GM12891 (cell line): Measurements from ENCODE around the gene ERMARD. TPM values are rescaled to one million over a fixed set of nuclear protein-coding genes. Genes with fewer than 3 reads are reported as not detected.

ENCODE experiments used
- DNase-seq: peaks from one replicate; pipeline ENCODE4 v3.0.0; 2011; ENCODE audit warnings: low spot score; ENCODE audit not compliant: insufficient read length
- FAIRE-seq: peaks from 2 replicates; lab custom pipeline; 2011; peaks lifted over from hg19 to GRCh38; lab: Jason Lieb, UNC
- PAX5 ChIP-seq: IDR thresholded peaks from 2 replicates; pipeline ENCODE4 v1.6.1; 2011; ENCODE audit warnings: low read length, moderate library complexity, mild to moderate bottlenecking; ENCODE audit not compliant: insufficient read depth, severe bottlenecking
- POLR2A ChIP-seq: IDR thresholded peaks from 2 replicates; pipeline ENCODE4 v1.6.1; 2011; ENCODE audit warnings: low read depth, low read length, control low read depth
- POLR2AphosphoS5 ChIP-seq: IDR thresholded peaks from 2 replicates; pipeline ENCODE4 v1.6.1; 2011; ENCODE audit warnings: low read depth, low read length, control low read depth
- POU2F2 ChIP-seq: IDR thresholded peaks from 2 replicates; pipeline ENCODE4 v1.6.1; 2011; ENCODE audit warnings: low read depth, mild to moderate bottlenecking, control low read depth, low read length, moderate library complexity
- SPI1 ChIP-seq: IDR thresholded peaks from 2 replicates; pipeline ENCODE4 v1.6.1; 2011; ENCODE audit warnings: low read depth, low read length, control low read depth
- TAF1 ChIP-seq: IDR thresholded peaks from 2 replicates; pipeline ENCODE4 v1.6.1; 2011; ENCODE audit warnings: low read depth, low read length, control low read depth
- polyA plus RNA-seq: library from polyadenylated mRNA; unstranded; fragments of >200 nt; gene quantifications from one replicate; pipeline ENCODE4 v1.2.1, GENCODE V29; 2012; ENCODE audit warnings: low read depth, missing spikeins, inconsistent platforms; ENCODE audit not compliant: missing spikeins

Gene ERMARD
- polyA plus RNA-seq: 28.0 TPM

GRCh38 chr6:169751242-169752073 is at the start of gene ERMARD, which contains the start of gene DYNLT2:
ERMARD (plus strand) TSS chr6:169751622; CDS start chr6:169751658, 36 bp downstream.
DYNLT2 (minus strand) TSS chr6:169751572; CDS start chr6:169751458, 114 bp downstream.
- peak; percentile 85 for DNase-seq
- peak; percentile 13 for TF ChIP-seq PAX5
- TF ChIP-seq POLR2A: peak; percentile 94
- TF ChIP-seq TAF1: peak; percentile 87
- TF ChIP-seq POLR2AphosphoS5: peak; percentile 91
- TF ChIP-seq SPI1: peak; percentile 83
- TF ChIP-seq POU2F2: peak; percentile 45; the same call in 1 of the 2 replicates
- peak; percentile 98 for FAIRE-seq

DNA sequence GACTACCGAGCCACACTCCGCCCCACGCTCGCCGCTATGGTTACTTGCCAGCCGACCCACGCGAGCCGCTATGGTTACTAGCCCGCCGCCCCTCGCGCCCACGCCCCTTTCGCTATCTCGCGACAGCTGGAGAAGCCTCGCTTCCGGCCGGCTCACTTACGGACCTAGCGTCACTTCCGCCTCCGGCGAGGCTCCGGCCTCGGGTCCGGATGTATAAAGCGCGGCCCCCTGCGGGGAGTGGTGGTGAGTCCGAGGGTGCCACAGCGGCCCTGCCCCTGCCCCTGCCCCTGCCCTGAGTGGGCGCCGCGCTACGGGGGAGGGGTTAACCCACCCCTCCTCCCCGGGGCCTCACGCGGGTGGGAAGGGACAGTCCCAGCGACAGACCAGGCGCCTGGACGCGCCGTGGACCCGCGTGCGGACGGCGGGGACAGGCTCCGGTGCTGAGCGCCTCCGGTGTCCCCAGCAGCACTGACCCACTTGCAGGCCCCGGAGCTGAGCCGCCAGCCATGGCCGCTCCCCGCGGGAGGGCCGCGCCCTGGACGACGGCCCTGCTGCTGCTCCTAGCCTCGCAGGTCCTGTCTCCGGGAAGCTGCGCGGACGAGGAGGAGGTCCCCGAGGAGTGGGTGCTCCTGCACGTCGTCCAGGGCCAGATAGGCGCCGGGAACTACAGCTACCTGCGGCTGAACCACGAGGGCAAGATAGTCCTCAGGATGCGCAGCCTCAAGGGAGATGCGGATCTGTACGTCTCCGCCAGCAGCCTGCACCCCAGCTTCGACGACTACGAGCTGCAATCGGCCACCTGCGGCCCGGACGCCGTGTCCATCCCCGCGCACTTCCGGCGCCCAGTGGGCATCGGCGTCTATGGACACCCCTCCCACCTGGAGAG is 49.2 kb upstream of the ERMARD start, which contains the start of the genes C6orf120 and WDR27:
Gene C6orf120, plus strand, starts transcription at position 173 of the 886 bp plus-strand sequence. Its CDS starts 334 bp downstream, at position 507.
Gene WDR27, minus strand, starts transcription at position 76 of the 886 bp plus-strand sequence. CDS start 13,024 bp downstream, outside the sequence.
- DNase-seq (peak; percentile 92), FAIRE-seq (peak; percentile 98)

DNA sequence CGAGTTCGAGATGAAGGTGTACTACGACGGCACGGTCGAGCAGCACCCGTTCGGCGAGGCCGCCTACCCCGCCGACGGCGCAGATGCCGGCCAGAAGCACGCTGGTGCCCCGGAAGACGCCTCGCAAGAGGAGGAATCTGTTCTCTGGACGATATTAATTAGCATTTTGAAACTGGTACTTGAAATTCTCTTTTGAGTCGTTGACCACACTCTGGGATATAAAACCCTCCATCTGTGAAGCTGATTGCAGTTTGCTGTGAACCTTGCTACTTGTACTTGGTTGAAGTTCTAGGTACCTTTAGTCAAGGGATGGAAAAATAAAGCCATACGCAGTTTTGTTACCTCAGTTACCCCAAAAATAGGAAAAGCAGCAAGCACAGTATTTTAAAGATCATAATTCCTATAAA is 48.6 kb upstream of the ERMARD start:
- no peak for FAIRE-seq
- DNase-seq: no peak
- TF ChIP-seq SPI1 (no peak), TAF1 (no peak), POLR2A (no peak), PAX5 (no peak), POU2F2 (no peak), POLR2AphosphoS5 (no peak)

More for the DNA sequence above, 49.2 kb upstream of the ERMARD start, which contains the start of the genes C6orf120 and WDR27:
- TF ChIP-seq TAF1 (peak; percentile 59), SPI1 (0 out of 2 replicates have a peak, but pooled peaks have one; percentile 24), PAX5 (no peak), POLR2AphosphoS5 (peak; percentile 91), POLR2A (peak; percentile 88)

DNA sequence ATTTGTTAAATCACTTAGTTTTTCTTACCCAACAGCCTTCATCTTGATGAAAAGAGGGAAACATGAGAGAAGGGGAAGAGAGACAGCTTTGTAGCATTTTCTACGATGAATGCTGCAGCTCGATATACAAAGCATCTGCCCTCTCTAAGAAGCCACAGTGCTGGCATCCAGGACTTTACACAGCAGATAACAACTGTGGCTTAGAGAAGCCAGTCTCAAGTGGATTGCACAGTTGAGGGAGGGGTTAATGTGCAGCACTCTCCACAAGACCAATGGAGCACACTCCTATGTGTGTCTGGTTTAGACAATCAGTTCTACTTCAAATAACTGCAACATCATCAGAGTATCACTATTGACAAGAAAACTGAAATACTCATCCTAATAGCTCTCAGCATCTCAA is 43.6 kb upstream of the ERMARD start:
- DNase-seq (no peak), FAIRE-seq (peak; percentile 56)
- TF ChIP-seq POLR2AphosphoS5: no peak
- TF ChIP-seq POLR2A: no peak
- no peak for TF ChIP-seq PAX5
- no peak for TF ChIP-seq SPI1
- TF ChIP-seq POU2F2: no peak
- no peak for TF ChIP-seq TAF1

DNA sequence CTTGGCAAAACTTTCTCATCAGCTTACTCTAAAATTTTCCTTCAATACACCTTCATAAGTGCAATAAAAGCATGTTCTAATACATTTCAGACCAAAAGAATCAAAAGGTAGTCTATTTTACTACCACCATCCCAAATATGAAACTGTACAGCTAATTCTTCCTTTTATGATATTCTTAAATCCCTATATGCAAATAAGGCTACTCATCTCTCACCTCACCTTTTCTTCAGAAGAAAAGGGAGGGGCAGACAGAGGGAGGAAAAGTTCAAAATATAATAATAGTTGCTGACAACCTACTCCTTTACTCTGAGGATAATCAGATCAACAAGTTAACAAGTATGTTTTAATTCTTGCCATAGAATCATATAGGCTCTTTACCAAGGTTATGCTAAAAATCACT is 42.1 kb upstream of the ERMARD start:
- TF ChIP-seq TAF1 (no peak), PAX5 (no peak), POU2F2 (no peak), POLR2A (no peak), POLR2AphosphoS5 (no peak), SPI1 (no peak)
- no peak for DNase-seq
- no peak for FAIRE-seq

DNA sequence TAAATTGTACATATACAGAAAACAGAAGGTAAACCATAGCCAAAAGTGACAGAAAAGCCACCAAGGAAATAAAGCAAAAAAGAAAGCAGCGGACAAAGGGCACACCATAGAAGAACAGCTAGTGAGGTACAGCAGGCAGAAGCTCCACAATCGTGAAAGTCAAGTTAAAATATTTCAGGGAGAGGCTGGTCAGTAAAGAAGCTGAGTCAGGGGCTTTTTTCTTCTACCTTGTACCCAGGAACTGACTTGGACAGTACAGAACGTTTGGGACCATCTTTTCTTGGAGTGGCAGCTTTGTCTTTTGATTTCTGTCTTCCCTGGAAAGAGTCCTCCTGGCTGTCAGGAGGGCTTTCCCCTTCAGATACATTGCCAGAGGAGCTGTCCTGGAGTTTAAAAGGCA is 41.4 kb upstream of the ERMARD start:
- TF ChIP-seq SPI1 (no peak), POLR2A (no peak), PAX5 (no peak), POU2F2 (no peak), TAF1 (no peak), POLR2AphosphoS5 (no peak)
- DNase-seq: no peak
- FAIRE-seq: no peak

GRCh38 chr6:169714178-169714577 is 37.2 kb upstream of the ERMARD start:
- FAIRE-seq (no peak), DNase-seq (no peak)
- TF ChIP-seq SPI1: no peak
- TF ChIP-seq TAF1: no peak
- no peak for TF ChIP-seq POU2F2
- TF ChIP-seq PAX5: no peak
- no peak for TF ChIP-seq POLR2AphosphoS5
- TF ChIP-seq POLR2A: no peak

- DNase-seq: no peak
- no peak for TF ChIP-seq POLR2AphosphoS5
- TF ChIP-seq POU2F2: no peak
- no peak for TF ChIP-seq SPI1
- no peak for TF ChIP-seq TAF1
- TF ChIP-seq PAX5: no peak
- no peak for TF ChIP-seq POLR2A
- no peak for FAIRE-seq
Measured at GRCh38 chr6:169714595-169714994, 36.8 kb upstream of the ERMARD start.

- no peak for DNase-seq
- no peak for FAIRE-seq
- TF ChIP-seq POLR2A (no peak), TAF1 (no peak), PAX5 (no peak)
Measured at GRCh38 chr6:169719117-169719516, 32.3 kb upstream of the ERMARD start.
